HG03432 (cell line): Measurements from ENCODE around the gene TNN.
"Not testable (repeated sequence)": the region's sequence is repeated elsewhere in the genome, so short reads cannot be mapped to it uniquely, and the experiment has no call there.

Source experiments
- ATAC-seq: cut with Tn5 transposase; IDR thresholded peaks from one replicate; pipeline ENCODE4 v1.9.1; 2021; ENCODE audit warnings: mild to moderate bottlenecking, moderate library complexity; ENCODE audit not compliant: unreplicated experiment

The TNN gene

GRCh38 chr1:175071276-175071943 is 3.8 kb downstream of the TNN start:
- ATAC-seq, result no peak

GRCh38 chr1:175072099-175072951 is 4.7 kb downstream of the TNN start:
- peak; percentile 82 for ATAC-seq

DNA sequence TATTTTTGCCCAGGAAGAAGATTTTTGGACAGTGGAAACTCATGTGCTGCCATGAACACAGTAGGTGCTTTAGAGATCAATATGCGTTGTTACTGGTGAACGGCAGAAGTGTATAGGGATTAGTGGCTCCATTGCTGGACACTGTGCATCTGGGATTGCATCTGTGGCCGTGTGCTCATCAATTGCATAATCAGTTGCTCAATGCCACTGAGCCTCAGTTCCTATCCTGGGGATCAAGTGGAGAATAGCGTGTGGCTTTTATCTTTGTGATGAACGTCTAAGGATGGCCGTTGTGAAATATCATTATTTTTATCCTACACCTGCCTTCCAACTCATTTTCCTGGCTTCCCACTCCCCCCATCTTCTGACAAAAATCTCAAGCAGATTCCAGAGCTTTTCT is 5.4 kb downstream of the TNN start:
- ATAC-seq, result no peak

GRCh38 chr1:175073633-175074032 is 6.0 kb downstream of the TNN start:
- no peak for ATAC-seq

- ATAC-seq, result no peak
Measured at GRCh38 chr1:175075572-175076568, 8.2 kb downstream of the TNN start.

GRCh38 chr1:175077356-175078030 is 9.9 kb downstream of the TNN start:
- ATAC-seq, result no peak

GRCh38 chr1:175078629-175079028 is 11.0 kb downstream of the TNN start:
- no peak for ATAC-seq

DNA sequence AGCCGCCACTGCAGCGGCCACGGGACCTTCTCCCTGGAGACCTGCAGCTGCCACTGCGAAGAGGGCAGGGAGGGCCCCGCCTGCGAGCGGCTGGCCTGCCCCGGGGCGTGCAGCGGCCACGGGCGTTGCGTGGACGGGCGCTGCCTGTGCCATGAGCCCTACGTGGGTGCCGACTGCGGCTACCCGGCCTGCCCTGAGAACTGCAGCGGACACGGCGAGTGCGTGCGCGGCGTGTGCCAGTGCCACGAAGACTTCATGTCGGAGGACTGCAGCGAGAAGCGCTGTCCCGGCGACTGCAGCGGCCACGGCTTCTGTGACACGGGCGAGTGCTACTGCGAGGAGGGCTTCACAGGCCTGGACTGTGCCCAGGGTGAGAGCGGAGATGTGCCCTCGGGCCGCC is 11.7 kb downstream of the TNN start:
- no peak for ATAC-seq

DNA sequence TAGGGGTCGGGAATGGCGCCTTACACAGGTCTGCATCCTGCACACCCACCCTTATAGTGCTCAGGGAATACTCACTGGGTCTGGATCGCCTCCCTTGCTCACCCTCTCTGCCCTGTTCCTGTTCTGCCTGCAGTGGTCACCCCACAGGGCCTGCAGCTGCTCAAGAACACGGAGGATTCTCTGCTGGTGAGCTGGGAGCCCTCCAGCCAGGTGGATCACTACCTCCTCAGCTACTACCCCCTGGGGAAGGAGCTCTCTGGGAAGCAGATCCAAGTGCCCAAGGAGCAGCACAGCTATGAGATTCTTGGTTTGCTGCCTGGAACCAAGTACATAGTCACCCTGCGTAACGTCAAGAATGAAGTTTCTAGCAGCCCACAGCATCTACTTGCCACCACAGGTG is 12.4 kb downstream of the TNN start:
- no peak for ATAC-seq

GRCh38 chr1:175081983-175082382 is 14.3 kb downstream of the TNN start:
- no peak for ATAC-seq

DNA sequence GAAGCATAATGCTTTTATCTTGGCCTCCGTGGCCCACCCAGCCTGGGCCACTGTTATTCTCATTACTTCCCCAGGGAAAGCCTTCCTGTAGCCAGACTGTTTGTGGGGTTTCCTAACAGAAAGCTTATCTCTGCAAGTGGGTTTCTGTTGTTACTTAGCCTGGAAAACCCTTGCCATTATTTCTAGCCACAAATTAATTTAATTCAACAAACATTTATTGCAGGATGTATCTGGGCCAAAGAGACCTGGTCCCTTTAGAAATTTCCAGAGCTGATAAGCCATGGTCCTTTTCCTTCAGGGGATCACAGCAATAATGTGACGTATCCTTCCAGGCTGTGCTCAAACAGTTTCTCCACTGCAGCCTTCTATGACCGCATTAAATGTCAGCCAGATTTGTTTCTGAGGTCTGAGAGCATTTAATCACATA is 20.9 kb downstream of the TNN start:
- no peak for ATAC-seq

DNA sequence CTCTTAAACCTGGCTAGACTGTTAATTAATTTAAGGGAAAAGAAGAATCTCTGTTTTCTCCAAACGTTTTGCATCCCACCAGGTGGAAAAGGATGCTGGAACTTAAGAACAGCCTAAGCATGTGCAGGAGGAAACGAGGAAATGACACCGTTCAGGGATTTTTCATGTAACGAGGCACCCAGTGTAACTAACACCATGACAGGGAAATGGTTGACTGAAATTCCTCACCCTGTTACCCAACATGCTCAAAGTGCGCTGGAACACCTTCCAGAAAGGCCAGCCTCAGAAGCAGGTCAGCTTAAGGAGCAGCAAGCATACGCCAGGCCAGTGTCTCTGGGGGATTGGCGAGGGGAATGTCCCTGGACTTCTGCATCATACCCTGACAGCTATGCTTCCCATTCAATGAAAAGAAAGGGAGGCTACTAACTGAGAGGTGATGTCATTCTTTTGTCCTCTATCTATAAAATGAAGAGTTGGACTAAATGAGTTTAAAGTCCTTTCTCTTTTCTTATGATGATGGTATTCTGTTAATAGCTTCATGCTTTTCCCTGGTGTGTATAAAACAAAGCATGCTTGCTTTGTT is 21.6 kb downstream of the TNN start:
- ATAC-seq, result no peak

- no peak for ATAC-seq
Measured at GRCh38 chr1:175090780-175091179, 23.1 kb downstream of the TNN start.

DNA sequence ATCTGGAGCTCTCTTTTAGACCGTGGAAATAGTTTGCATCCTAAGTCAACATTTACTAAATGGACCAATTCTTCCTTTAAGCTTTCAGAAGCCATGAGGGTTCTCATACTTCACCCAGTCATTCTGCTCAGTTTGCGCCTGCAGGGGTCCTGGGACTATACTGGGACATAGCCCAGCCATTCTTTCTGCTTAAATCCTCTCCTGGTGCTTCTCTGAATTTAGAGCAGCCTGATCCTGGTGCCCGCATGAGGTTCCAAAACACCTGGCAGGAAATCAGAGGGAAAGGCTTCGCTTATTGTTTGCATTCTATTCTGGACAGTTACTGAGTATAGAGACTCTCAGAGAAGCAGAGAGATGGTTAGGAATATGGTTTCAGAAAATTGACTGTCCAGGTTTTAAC is 27.0 kb downstream of the TNN start:
- no peak for ATAC-seq

GRCh38 chr1:175095069-175095468 is 27.4 kb downstream of the TNN start:
- no peak for ATAC-seq

- ATAC-seq, result no peak
Measured at GRCh38 chr1:175095978-175096607, 28.5 kb downstream of the TNN start.

GRCh38 chr1:175097361-175097760 is 29.7 kb downstream of the TNN start:
- ATAC-seq, result no peak

GRCh38 chr1:175099916-175100315 is 32.3 kb downstream of the TNN start:
- ATAC-seq, result no peak

GRCh38 chr1:175102166-175102565 is 34.5 kb downstream of the TNN start:
- not testable (repeated sequence) for ATAC-seq

GRCh38 chr1:175106536-175106935 is 38.9 kb downstream of the TNN start:
- not testable (repeated sequence) for ATAC-seq
